Measurements from ENCODE around the gene SLC26A11.
"Not testable (repeated sequence)": the region's sequence is repeated elsewhere in the genome, so short reads cannot be mapped to it uniquely, and the experiment has no call there.

The SLC26A11 gene

DNA sequence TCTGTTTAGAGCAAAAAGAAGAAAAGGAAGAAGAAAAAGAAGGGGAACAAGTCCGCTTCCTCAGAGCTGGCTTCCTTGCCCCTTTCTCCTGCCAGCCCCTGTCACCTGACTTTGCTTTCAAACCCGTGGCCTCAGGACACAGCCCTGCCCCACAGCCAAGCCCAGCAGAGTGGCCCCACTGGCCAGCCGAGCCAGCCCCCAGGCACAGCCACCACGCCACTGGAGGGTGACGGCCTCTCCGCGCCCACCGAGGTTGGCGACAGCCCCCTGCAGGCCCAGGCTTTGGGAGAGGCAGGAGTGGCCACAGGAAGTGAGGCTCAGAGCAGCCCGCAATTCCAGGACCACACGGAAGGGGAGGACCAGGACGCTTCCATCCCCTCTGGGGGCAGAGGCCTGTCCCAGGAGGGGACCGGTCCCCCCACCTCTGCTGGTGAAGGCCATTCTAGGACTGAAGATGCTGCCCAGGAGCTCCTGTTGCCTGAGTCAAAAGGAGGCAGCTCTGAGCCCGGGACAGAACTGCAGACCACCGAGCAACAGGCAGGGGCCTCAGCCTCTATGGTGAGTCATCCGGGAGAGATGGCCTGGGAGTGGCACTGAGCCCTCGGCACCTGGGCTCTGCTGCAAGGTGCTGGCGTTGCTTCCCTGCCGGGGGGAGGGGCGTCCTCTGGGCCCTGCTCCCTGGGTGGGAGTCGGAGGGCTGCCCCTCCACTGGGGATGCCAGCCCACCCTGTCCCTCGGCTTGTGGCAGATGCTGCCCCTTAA, 67.8 kb downstream of the SLC26A11 start:
- DNase-seq = no peak

DNA sequence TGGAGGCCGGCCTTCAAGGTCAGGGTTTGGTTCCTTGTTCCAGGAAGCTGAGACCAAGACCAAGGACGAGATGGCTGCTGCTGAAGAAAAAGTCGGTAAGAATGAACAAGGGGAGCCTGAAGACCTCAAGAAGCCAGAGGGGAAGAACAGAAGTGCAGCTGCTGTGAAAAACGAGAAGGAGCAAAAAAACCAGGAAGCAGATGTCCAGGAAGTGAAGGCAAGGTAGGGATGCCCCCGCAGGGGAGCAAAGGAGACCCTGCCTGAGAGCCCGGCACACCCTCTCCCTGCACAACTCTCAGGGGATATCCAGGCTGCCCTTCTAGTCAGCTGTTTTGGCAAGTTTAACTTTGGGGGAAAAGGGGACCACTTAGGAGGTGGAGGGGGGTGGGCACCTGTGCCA, 69.4 kb downstream of the SLC26A11 start:
- no peak for DNase-seq

DNA sequence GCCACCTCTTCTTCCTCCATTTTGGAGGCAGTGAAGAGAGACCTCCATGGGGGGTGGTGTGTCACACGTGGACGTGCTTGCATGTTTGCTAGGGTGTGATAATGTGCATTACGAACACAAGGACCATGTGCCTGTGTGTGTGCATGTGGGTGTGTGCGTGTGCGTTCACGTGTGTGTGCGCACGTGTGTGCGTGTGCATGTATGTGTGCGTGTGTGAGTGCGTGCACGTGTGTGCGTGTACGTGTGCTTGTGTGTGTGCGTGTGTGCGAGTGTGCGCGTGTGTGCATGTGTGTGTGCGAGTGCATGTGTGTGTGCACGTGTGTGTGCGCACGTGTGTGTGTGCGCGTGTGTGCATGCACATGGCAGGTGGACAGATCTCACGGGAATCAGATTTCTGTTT, 69.9 kb downstream of the SLC26A11 start:
- no peak for DNase-seq

DNA sequence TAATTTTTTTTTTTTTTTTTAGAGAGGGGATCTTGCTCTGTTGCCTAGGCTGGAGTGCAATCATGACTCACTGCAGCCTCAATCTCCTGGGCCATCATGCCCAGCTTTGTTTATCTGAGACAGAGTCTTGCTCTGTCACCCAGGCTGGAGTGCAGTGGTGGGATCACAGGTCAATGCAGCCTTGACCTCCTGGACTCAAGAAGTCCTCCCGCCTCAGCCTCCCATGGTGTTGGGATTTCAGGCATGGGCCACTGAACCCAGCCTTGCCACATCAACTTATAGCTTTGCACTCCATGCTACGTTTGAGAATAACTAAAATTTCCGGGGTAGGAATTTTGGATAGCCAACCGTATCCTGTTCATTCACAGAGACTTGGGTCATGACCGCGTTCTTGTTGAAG, 71.0 kb downstream of the SLC26A11 start:
- no peak for DNase-seq

DNA sequence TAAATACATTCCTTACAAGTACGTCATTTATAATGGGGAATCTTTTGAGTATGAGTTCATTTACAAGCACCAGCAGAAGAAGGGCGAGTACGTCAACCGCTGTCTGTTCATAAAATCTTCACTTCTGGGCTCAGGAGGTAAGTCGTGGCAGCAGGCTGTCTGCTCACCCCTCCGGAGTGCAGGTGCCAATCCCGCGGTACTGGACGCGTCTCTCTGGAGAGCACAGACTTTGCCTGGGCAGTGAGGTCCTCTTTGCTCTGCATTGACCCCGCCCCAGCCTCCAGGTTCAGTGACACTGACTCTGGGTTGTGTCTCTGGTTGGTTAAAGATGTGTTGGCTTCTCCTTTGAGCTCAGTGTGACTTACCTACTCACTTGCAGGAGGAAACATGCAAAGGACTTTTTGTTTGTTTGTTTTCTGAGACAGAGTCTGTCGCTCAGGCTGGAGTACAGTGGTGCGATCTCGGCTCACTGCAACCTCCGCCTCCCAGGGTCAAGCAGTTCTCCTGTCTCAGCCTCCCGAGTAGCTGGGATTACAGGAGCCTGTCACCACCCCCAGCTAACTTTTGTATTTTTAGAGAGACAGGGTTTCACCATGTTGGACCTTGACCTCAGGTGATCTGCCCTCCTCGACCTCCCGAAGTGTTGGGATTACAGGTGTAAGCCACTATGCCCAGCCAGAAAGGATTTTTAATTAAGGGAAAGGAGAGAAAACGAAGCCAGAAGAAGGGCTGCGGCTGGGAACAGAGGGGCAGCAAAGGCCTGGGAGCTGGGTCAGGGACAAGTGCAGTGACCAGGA, 71.7 kb downstream of the SLC26A11 start:
- no peak for DNase-seq

DNA sequence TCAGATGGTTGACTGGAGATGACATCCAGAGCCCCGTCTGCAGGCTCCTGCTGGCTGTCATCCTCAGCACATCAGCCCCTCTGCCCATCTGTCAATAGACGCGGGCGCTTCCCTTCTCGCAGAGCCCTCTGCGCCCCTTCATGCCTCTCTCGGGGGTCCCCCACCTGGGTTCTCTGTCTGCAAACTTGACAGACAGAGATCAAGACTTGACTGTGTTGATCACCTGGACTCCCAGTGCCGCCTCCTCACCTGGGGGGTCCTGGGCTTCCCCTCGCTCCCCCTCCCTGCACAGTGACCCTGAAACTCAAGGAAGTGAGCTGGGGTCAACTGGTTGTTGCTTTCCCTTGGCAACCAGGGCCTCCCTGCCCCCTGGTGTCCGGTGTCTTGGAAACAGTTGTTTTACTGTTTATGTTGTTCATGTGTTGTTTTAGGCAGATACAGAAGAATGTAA, 72.3 kb downstream of the SLC26A11 start:
- no peak for DNase-seq

DNA sequence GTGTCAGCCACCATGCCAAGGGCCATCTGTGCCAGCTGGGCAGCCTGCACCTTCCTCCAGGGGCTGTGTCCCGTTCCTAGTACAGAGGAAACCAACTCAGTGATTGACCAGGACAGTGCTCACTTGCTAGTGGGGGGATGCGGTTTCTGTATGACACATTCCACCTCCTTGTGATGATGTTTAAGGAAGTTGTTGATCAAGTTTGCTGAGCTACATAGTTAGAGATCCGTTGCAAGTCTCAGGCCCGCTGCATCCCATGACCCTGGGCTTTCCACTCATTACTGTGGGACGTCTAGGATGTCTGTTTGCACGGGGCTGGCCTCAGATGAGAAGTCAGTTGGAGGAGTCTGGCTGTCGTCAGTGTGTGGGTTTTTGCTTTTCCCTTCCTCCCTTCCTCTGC, 74.0 kb downstream of the SLC26A11 start:
- no peak for DNase-seq

DNA sequence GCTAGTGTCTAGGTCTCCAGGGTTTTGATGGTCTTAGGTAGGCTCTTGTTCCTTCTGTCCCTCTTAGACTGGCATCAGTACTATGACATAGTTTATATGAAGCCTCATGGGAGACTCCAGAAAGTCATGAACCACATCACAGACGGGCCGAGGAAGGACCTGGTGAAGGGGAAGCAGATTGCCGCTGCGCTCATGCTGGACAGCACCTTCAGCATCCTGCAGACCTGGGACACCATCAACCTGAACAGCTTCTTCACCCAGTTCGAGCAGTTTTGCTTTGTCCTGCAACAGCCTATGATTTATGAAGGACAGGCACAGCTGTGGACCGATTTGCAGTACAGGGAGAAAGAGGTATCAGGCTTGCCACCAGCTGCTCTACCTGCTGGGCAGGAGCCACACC, 74.4 kb downstream of the SLC26A11 start:
- no peak for DNase-seq

DNA sequence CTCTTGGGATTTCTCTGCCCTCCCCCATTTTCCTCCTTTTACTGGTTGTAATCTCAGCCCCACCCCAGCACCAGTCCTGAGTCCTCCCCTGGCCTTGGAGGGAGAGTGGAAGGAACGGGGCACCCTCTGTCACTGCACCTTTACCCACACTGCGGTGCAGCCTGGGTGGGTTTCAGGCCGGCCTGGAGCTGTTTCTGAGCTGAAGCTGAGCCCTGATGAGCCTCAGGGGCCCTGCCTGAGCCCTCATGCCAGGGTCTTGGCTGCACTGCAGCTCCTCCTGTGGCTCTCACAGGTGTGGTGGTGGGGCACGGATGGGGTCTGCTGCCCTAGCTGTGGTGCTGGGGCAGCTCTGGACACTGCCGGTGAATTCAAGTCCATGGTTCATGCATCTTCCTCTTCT, 74.9 kb downstream of the SLC26A11 start:
- no peak for DNase-seq

DNA sequence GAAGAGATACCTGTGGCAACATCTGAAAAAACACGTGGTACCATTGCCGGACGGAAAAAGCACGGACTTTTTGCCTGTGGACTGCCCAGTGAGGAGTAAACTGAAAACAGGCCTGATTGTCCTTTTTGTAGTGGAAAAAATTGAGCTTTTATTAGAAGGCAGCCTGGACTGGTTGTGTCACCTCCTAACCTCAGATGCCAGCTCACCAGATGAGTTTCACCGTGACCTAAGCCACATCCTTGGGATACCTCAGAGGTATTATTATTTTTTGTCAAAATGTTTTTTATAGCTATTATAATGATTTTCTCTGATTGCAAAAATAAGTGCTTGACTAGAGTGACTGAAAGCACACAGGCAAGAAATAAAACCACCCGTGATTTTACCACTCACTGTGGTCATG, 75.3 kb downstream of the SLC26A11 start:
- DNase-seq = no peak

DNA sequence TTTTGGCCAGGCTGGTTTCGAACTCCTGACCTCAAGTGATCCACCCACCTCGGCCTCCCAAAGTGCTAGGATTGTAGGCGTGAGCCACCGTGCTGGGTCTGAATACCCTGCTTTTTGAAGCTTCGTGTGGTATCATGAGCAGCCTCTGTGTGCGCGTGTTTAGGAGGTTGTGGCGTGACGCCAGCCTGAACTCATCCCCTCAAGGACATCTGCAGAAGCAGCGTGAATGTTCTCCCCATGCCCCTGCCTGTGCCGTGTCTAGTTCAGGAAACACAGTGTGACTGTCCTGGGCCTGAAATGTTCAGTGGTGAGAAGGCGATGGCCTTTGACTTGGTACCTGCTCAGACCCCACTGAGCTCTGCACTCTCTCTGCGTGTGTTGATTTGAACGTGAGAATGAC, 76.0 kb downstream of the SLC26A11 start:
- no peak for DNase-seq

DNA sequence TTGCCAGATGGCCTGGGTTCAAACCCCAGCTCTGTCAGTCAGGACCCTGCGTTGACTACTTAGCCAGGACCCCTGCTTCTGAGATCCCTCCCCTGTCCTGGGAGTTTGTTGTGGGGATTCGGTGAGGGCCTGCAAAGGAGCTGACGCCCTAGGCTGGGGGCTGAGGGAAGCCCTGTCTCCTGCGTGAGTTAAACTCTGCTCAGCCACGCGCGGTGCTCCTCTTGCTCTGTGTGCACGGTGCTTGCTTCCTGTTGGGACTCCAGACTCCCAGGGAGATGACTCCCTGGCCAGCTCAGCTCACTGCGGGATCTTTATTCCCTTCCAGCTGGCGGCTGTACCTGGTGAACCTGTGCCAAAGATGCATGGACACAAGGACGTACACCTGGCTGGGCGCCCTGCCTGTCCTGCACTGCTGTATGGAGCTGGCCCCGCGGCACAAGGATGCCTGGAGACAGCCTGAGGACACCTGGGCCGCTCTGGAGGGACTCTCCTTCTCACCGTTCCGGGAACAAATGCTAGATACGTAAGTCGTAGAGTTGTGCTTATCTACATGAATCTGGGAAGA, 77.9 kb downstream of the SLC26A11 start:
- no peak for DNase-seq

DNA sequence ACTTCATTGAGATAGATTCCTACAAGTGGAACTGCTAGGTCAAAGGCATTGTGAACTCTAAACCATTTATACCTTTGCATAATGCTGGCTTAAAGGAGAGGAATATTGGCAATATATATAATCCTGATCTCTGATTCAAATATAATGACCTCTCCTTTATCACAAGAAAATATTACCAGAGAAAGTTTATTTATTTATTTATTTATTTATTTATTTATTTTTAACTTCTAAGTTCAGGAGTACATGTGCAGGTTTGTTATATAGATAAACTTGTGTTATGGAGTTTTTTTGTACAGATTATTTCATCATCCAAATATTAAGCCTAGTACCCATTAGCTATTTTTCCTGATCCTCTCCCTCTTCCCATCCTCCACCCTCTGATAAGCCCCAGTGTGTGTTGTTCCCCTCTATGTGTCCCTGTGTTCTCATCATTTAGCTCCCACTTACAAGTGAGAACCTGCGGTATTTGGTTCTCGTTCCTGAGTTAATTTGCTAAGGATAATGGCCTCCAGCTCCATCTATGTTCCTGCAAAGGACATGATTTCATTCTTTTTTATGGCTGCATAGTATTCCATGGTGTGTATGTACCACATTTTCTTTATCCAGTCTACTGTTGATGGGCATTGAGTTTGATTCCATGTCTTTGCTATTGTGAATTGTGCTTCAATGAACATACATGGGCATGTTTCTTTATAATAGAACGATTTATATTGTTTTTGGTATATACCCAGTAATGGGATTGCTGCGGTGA, 79.3 kb downstream of the SLC26A11 start:
- not testable (repeated sequence) for DNase-seq

DNA sequence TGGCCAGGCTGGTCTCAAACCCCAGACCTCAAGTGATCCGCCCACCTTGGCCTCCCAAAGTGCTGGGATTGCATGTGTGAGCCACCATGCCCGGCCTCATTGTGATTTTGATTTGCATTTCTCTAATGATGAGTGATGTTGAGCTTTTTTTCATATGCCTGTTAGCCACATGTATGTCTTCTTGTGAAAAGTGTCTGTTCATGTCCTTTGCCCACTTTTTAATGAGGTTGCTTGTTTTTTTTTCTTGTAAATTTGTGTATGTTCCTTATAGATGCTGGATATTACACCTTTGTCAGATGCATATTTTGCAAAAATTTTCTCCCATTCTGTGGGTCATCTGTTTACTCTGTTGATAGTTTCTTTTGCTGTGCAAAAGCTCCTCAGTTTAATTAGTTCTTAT, 80.5 kb downstream of the SLC26A11 start:
- DNase-seq = not testable (repeated sequence)
